Fibroblast of mammary gland (primary cell): Measurements from ENCODE around the gene SETD9.
A peak's percentile ranks its signal among the peaks of the same experiment; 100 is the strongest.

ENCODE experiments used
- DNase-seq: peaks from one replicate; pipeline ENCODE4 v3.0.0-alpha.2; 2010; ENCODE audit warnings: low read depth
- H3K4me3 ChIP-seq: 2 replicates; pipeline ENCODE4 v1.5.1; 2011; ENCODE audit warnings: low read depth, mild to moderate bottlenecking, low read length, moderate library complexity; ENCODE audit not compliant: control insufficient read depth
- TF ChIP-seq, protein P1 (sequence below): conservative IDR thresholded peaks from 2 replicates; pipeline ENCODE4 v1.5.1; 2011; ENCODE audit warnings: low read depth, low read length, inconsistent platforms; ENCODE audit not compliant: control insufficient read depth, insufficient read depth

The SETD9 gene

GRCh38 chr5:56950626-56951125 lies 41.3 kb downstream of the SETD9 start:
- peak overlapping the region; percentile 80 for H3K4me3 ChIP-seq
- TF ChIP-seq, protein P1, sequence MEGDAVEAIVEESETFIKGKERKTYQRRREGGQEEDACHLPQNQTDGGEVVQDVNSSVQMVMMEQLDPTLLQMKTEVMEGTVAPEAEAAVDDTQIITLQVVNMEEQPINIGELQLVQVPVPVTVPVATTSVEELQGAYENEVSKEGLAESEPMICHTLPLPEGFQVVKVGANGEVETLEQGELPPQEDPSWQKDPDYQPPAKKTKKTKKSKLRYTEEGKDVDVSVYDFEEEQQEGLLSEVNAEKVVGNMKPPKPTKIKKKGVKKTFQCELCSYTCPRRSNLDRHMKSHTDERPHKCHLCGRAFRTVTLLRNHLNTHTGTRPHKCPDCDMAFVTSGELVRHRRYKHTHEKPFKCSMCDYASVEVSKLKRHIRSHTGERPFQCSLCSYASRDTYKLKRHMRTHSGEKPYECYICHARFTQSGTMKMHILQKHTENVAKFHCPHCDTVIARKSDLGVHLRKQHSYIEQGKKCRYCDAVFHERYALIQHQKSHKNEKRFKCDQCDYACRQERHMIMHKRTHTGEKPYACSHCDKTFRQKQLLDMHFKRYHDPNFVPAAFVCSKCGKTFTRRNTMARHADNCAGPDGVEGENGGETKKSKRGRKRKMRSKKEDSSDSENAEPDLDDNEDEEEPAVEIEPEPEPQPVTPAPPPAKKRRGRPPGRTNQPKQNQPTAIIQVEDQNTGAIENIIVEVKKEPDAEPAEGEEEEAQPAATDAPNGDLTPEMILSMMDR: no peak
- DNase-seq: peak; percentile 66

GRCh38 chr5:56951126-56951945 lies 41.9 kb downstream of the SETD9 start:
- no peak for DNase-seq
- TF ChIP-seq, protein P1: no peak
- H3K4me3 ChIP-seq: peak overlapping the region; percentile 80

GRCh38 chr5:56951946-56952691 lies 42.7 kb downstream of the SETD9 start, which contains the start of gene MIER3:
TSS of gene MIER3 (minus strand) at chr5:56952123. CDS start at chr5:56952102, 21 bp downstream.
- TF ChIP-seq, protein P1: no peak
- H3K4me3 ChIP-seq: peak within 1 kb of the TSS; percentile 80

GRCh38 chr5:56954262-56954661 lies 44.9 kb downstream of the SETD9 start:
- H3K4me3 ChIP-seq: no peak overlapping the region
- TF ChIP-seq, protein P1: no peak
- no peak for DNase-seq

More at GRCh38 chr5:56951946-56952691, 42.7 kb downstream of the SETD9 start, which contains the start of gene MIER3:
- DNase-seq: peak; percentile 61

GRCh38 chr5:56958595-56958994 lies 49.2 kb downstream of the SETD9 start:
- DNase-seq: no peak
- H3K4me3 ChIP-seq: no peak overlapping the region
- TF ChIP-seq, protein P1: no peak

DNA sequence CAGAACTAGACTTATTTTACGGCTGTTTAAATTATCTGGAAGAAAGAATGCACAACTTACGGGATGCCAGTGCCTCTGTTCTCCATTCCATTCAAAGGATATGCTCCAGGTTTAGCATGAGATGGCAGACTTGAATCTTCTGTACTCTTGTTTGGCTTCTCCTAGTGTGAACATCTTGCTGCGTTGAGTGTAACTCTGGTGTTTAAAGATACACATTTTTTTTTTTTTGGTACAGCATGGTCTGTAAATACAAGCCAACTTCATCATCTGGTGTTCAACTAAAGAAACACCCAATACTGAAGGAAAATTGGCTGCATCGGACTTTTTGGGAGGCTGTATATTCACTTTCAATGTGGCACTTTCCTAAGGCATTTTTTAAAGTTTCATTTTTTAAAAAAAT lies 49.9 kb downstream of the SETD9 start:
- H3K4me3 ChIP-seq: no peak overlapping the region
- TF ChIP-seq, protein P1: no peak
- no peak for DNase-seq
